ENCODE results near the gene MUSTN1. TPM values are rescaled to one million over a fixed set of nuclear protein-coding genes. Genes with fewer than 3 reads are reported as not detected.

The MUSTN1 gene
- 4.9 TPM for polyA plus RNA-seq (2013, experiment 1 of 2)
- polyA plus RNA-seq (2013, experiment 2 of 2), result 3.1 TPM

GRCh38 chr3:52834871-52835501, at the start of gene MUSTN1:
Gene MUSTN1, minus strand, starts transcription at chr3:52835019. Its CDS starts 71 bp downstream, at chr3:52834948.
- WGBS, result 60% methylated on average over 11 of the region's 11 CpGs
- Histone ChIP-seq H3K36me3 (ENCODE audit: insufficient read depth, low read length) (no peaks in the 10 kb centered on the region), H3K4me3 (ENCODE audit: low read length) (no peak within 1 kb of the TSS; the same call in 1 of the 2 replicates), H3K4me1 (ENCODE audit: insufficient read depth, low read length) (peaks cover 17% of the 10 kb centered on the region; the same call in 1 of the 2 replicates), H3K9me3 (ENCODE audit: insufficient read depth, low read depth, low read length) (no peaks in the 10 kb centered on the region), H3K9ac (ENCODE audit: low read depth, low read length) (no peak within 1 kb of the TSS), H3K27ac (ENCODE audit: low read depth, low read length) (no peak within 1 kb of the TSS), H3K27me3 (ENCODE audit: insufficient read depth, low read length) (no peaks in the 10 kb centered on the region)

GRCh38 chr3:52882377-52882776, 47.6 kb upstream of the MUSTN1 start:
- H3K27ac ChIP-seq (ENCODE audit: low read depth, low read length), result no peak overlapping the region
- no peaks in the 10 kb centered on the region for H3K9me3 ChIP-seq (ENCODE audit: insufficient read depth, low read depth, low read length)
- WGBS, result 94% methylated on average over 4 of the region's 4 CpGs
- H3K4me3 ChIP-seq (ENCODE audit: low read length), result no peak overlapping the region
- H3K36me3 ChIP-seq (ENCODE audit: insufficient read depth, low read length), result peaks cover 3% of the 10 kb centered on the region; the same call in 1 of the 2 replicates
- H3K27me3 ChIP-seq (ENCODE audit: insufficient read depth, low read length), result no peaks in the 10 kb centered on the region
- H3K4me1 ChIP-seq (ENCODE audit: insufficient read depth, low read length), result no peaks in the 10 kb centered on the region
- no peak overlapping the region; the same call in 1 of the 2 replicates for H3K9ac ChIP-seq (ENCODE audit: low read depth, low read length)

GRCh38 chr3:52881871-52882270, 47.1 kb upstream of the MUSTN1 start:
- H3K4me3 ChIP-seq (ENCODE audit: low read length), result no peak overlapping the region
- no peak overlapping the region for H3K9ac ChIP-seq (ENCODE audit: low read depth, low read length)
- no peak overlapping the region for H3K27ac ChIP-seq (ENCODE audit: low read depth, low read length)
- H3K9me3 ChIP-seq (ENCODE audit: insufficient read depth, low read depth, low read length), result no peaks in the 10 kb centered on the region
- peaks cover 3% of the 10 kb centered on the region; the same call in 1 of the 2 replicates for H3K36me3 ChIP-seq (ENCODE audit: insufficient read depth, low read length)
- H3K27me3 ChIP-seq (ENCODE audit: insufficient read depth, low read length), result no peaks in the 10 kb centered on the region
- WGBS, result 85% methylated on average over 4 of the region's 4 CpGs
- no peaks in the 10 kb centered on the region for H3K4me1 ChIP-seq (ENCODE audit: insufficient read depth, low read length)

DNA sequence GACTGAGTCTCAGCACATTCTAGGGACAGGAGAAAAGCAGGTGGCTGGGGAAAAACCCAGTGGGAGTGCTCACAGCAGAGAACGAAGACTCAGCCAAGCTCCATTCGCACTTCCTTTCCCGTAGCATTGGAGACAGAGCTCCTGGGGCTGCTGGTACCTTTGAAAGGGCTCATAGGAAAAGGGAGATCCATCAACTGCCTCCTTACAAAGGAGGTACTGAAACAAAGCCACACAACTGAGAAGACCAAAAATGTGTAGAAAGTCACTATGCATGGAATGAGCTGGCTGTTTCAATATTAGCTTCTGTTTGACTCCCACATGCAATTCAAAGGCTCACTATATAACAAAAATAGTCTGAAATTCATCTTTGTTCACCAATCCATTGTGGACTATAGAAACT, 45.7 kb upstream of the MUSTN1 start:
- Histone ChIP-seq H3K4me3 (ENCODE audit: low read length) (no peak overlapping the region), H3K9ac (ENCODE audit: low read depth, low read length) (no peak overlapping the region), H3K27ac (ENCODE audit: low read depth, low read length) (no peak overlapping the region), H3K4me1 (ENCODE audit: insufficient read depth, low read length) (peaks cover 4% of the 10 kb centered on the region; the same call in 1 of the 2 replicates), H3K9me3 (ENCODE audit: insufficient read depth, low read depth, low read length) (no peaks in the 10 kb centered on the region), H3K36me3 (ENCODE audit: insufficient read depth, low read length) (no peaks in the 10 kb centered on the region; the same call in 1 of the 2 replicates), H3K27me3 (ENCODE audit: insufficient read depth, low read length) (no peaks in the 10 kb centered on the region)
- WGBS, result 88% methylated on average over 3 of the region's 3 CpGs

GRCh38 chr3:52880047-52880446, 45.2 kb upstream of the MUSTN1 start:
- Histone ChIP-seq H3K4me1 (ENCODE audit: insufficient read depth, low read length) (peaks cover 8% of the 10 kb centered on the region; the same call in 1 of the 2 replicates), H3K36me3 (ENCODE audit: insufficient read depth, low read length) (no peaks in the 10 kb centered on the region; the same call in 1 of the 2 replicates), H3K4me3 (ENCODE audit: low read length) (no peak overlapping the region), H3K9ac (ENCODE audit: low read depth, low read length) (no peak overlapping the region), H3K27me3 (ENCODE audit: insufficient read depth, low read length) (no peaks in the 10 kb centered on the region), H3K9me3 (ENCODE audit: insufficient read depth, low read depth, low read length) (no peaks in the 10 kb centered on the region), H3K27ac (ENCODE audit: low read depth, low read length) (no peak overlapping the region)
- WGBS, result 93% methylated on average over 5 of the region's 5 CpGs

- H3K36me3 ChIP-seq (ENCODE audit: insufficient read depth, low read length), result no peaks in the 10 kb centered on the region; the same call in 1 of the 2 replicates
- no peak overlapping the region for H3K9ac ChIP-seq (ENCODE audit: low read depth, low read length)
- no peaks in the 10 kb centered on the region for H3K27me3 ChIP-seq (ENCODE audit: insufficient read depth, low read length)
- no peak overlapping the region for H3K27ac ChIP-seq (ENCODE audit: low read depth, low read length)
- H3K9me3 ChIP-seq (ENCODE audit: insufficient read depth, low read depth, low read length), result no peaks in the 10 kb centered on the region
- peaks cover 9% of the 10 kb centered on the region; the same call in 1 of the 2 replicates for H3K4me1 ChIP-seq (ENCODE audit: insufficient read depth, low read length)
- 94% methylated on average over 4 of the region's 4 CpGs for WGBS
- H3K4me3 ChIP-seq (ENCODE audit: low read length), result no peak overlapping the region
Measured at GRCh38 chr3:52879581-52879980, 44.8 kb upstream of the MUSTN1 start.

- Histone ChIP-seq H3K27ac (ENCODE audit: low read depth, low read length) (no peak overlapping the region), H3K9me3 (ENCODE audit: insufficient read depth, low read depth, low read length) (no peaks in the 10 kb centered on the region), H3K4me3 (ENCODE audit: low read length) (no peak overlapping the region), H3K36me3 (ENCODE audit: insufficient read depth, low read length) (no peaks in the 10 kb centered on the region; the same call in 1 of the 2 replicates), H3K9ac (ENCODE audit: low read depth, low read length) (no peak overlapping the region), H3K4me1 (ENCODE audit: insufficient read depth, low read length) (peaks cover 9% of the 10 kb centered on the region; the same call in 1 of the 2 replicates), H3K27me3 (ENCODE audit: insufficient read depth, low read length) (no peaks in the 10 kb centered on the region)
- 96% methylated on average over 4 of the region's 4 CpGs for WGBS
Measured at GRCh38 chr3:52879090-52879489, 44.3 kb upstream of the MUSTN1 start.

DNA sequence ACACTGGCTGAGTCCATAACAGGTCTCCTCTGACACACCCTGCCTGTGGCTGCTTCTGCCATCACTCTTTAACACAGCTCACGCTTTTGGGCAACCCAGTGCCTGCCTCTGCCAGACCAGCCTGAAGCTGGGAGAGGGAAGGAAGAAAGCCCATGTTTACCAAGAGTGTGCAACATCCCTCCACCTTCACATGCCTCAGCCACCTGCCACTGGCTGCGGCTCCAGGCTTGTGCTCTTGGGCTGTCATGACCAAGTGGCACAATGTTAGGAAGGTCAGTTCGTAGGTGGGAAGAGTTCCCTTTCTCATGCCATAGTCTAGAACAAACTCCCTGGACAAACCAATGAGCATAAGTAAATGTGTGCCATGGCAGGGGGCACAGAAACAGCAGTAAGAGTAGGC, 42.3 kb upstream of the MUSTN1 start:
- H3K4me1 ChIP-seq (ENCODE audit: insufficient read depth, low read length), result peaks cover 9% of the 10 kb centered on the region; the same call in 1 of the 2 replicates
- WGBS, result 92% methylated on average over 3 of the region's 3 CpGs
- no peaks in the 10 kb centered on the region for H3K27me3 ChIP-seq (ENCODE audit: insufficient read depth, low read length)
- H3K9ac ChIP-seq (ENCODE audit: low read depth, low read length), result no peak overlapping the region
- no peak overlapping the region for H3K4me3 ChIP-seq (ENCODE audit: low read length)
- no peaks in the 10 kb centered on the region; the same call in 1 of the 2 replicates for H3K36me3 ChIP-seq (ENCODE audit: insufficient read depth, low read length)
- H3K27ac ChIP-seq (ENCODE audit: low read depth, low read length), result no peak overlapping the region
- no peaks in the 10 kb centered on the region for H3K9me3 ChIP-seq (ENCODE audit: insufficient read depth, low read depth, low read length)

- Histone ChIP-seq H3K9me3 (ENCODE audit: insufficient read depth, low read depth, low read length) (no peaks in the 10 kb centered on the region), H3K27me3 (ENCODE audit: insufficient read depth, low read length) (no peaks in the 10 kb centered on the region), H3K4me1 (ENCODE audit: insufficient read depth, low read length) (peaks cover 9% of the 10 kb centered on the region; the same call in 1 of the 2 replicates), H3K27ac (ENCODE audit: low read depth, low read length) (no peak overlapping the region), H3K36me3 (ENCODE audit: insufficient read depth, low read length) (no peaks in the 10 kb centered on the region; the same call in 1 of the 2 replicates), H3K4me3 (ENCODE audit: low read length) (no peak overlapping the region), H3K9ac (ENCODE audit: low read depth, low read length) (no peak overlapping the region)
- WGBS, result 89% methylated on average over 9 of the region's 9 CpGs
Measured at GRCh38 chr3:52874864-52875587, 40.2 kb upstream of the MUSTN1 start.

DNA sequence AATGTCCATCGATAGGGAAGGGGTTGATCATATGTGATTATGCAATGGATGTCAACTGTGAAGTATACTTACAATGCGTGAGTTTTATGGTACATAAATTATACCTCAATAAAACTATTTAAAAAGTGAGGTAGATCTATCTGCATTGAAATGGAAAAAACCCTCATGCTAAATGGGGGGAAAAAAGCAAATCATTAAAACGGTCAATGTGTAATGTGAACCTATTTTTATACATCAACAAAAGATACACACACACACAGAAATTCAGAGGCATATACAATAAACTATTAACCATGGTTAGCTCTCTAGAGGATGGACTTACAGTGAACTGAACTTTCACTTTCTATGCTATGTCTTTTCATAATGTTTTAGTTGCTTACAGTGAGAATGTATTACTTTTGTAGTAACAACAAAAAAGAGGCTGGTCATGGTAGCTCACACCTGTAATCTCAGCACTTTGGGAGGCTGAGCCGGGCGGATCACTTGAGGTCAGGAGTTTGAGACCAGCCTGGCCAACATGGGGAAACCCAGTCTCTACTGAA, 39.4 kb upstream of the MUSTN1 start:
- no peak overlapping the region for H3K9ac ChIP-seq (ENCODE audit: low read depth, low read length)
- H3K36me3 ChIP-seq (ENCODE audit: insufficient read depth, low read length), result no peaks in the 10 kb centered on the region; the same call in 1 of the 2 replicates
- no peaks in the 10 kb centered on the region for H3K9me3 ChIP-seq (ENCODE audit: insufficient read depth, low read depth, low read length)
- no peak overlapping the region for H3K4me3 ChIP-seq (ENCODE audit: low read length)
- no peak overlapping the region for H3K27ac ChIP-seq (ENCODE audit: low read depth, low read length)
- H3K4me1 ChIP-seq (ENCODE audit: insufficient read depth, low read length), result peaks cover 9% of the 10 kb centered on the region; the same call in 1 of the 2 replicates
- no peaks in the 10 kb centered on the region for H3K27me3 ChIP-seq (ENCODE audit: insufficient read depth, low read length)
- whole genome bisulfite sequencing, result 95% methylated on average over 4 of the region's 5 CpGs

Measured in HUES64 (cell line).